Stomach (tissue), 19 donors: Measurements from ENCODE around the gene BEND4. TPM values are rescaled to one million over a fixed set of nuclear protein-coding genes. Genes with fewer than 3 reads are reported as not detected.
A peak's percentile ranks its signal among the peaks of the same experiment; 100 is the strongest.

Experiments
- DNase-seq, 2 donors: peaks; one replicate each; pipeline versions ENCODE4 v3.0.0 to v3.0.0-alpha.2; 2013 to 2019
- H3K27ac ChIP-seq, 5 donors: fragments of 200-600 bp in 4 of 5; sonication (generic) in 4 of 5; one replicate each; pipeline ENCODE4 v1.5.1; 2013 to 2019; ENCODE audit warnings: mild to moderate bottlenecking in 1 of 5, moderate library complexity in 1 of 5
- H3K27me3 ChIP-seq, 3 donors: fragments of 200-600 bp; sonication (generic); one replicate each; pipeline ENCODE4 v1.5.1; 2017 to 2019; ENCODE audit warnings: mixed run types in 1 of 3
- H3K36me3 ChIP-seq, 4 donors: fragments of 200-600 bp; sonication (generic); 1 replicate in 3 of 4; 2 replicates in 1 of 4; pipeline ENCODE4 v1.5.1; 2016 to 2019
- H3K4me1 ChIP-seq, 4 donors: fragments of 200-600 bp; sonication (generic); one replicate each; pipeline ENCODE4 v1.5.1; 2016 to 2019
- H3K4me3 ChIP-seq, 4 donors: fragments of 200-600 bp; sonication (generic) in 3 of 4; one replicate each; pipeline ENCODE4 v1.5.1; 2016 to 2019; ENCODE audit warnings: mild to moderate bottlenecking in 1 of 4
- H3K9me3 ChIP-seq, 4 donors: fragments of 200-600 bp; sonication (generic); one replicate each; pipeline ENCODE4 v1.5.1; 2016 to 2019
- EP300 ChIP-seq: sonication (generic); formaldehyde crosslinking; IDR thresholded peaks from one replicate; pipeline ENCODE4 v1.6.1; 2017; ENCODE audit warnings: antibody characterized with exemption
- POLR2A ChIP-seq, 4 donors: fragments of 450-650 bp; IDR thresholded peaks; one replicate each; pipeline ENCODE4 v1.6.1; 2016; ENCODE audit warnings: antibody characterized with exemption in 4 of 4, control low read depth in 2 of 4, mild to moderate bottlenecking in 1 of 4, moderate library complexity in 1 of 4
- POLR2AphosphoS5 ChIP-seq, 3 donors: sonication (generic); formaldehyde crosslinking; IDR thresholded peaks; one replicate each; pipeline ENCODE4 v1.6.1; 2016; ENCODE audit warnings: antibody characterized with exemption in 3 of 3
- WGBS, 5 donors: extraction: QIAGEN DNeasy Blood & Tissue Kit in 3 of 5; methylation state at CpG; one replicate each; pipeline versions ENCODE4 v1.1.5 to v1.1.7; 2013 to 2018; 5-methylcytosine and 5-hydroxymethylcytosine counted together
- intact Hi-C: fragments of 100-400 bp; cut with DNase I; formaldehyde crosslinking; loops from one replicate; pipeline ENCODE4 v1.15.1; 2023; ENCODE audit warnings: low total_unique reads
- long read RNA-seq, 10 donors: transcript quantifications; one replicate each; lab custom pipeline, GENCODE V29; 2026
- polyA plus RNA-seq, 3 donors: library from polyadenylated mRNA; stranded (reverse); fragments of 200-250 nt; gene quantifications; one replicate each; pipeline ENCODE4 v1.2.3, GENCODE V29; 2013
- total RNA-seq, 5 donors: library from RNA; depleted of rRNA; stranded (reverse); fragments of >200 nt; gene quantifications; one replicate each; pipeline versions ENCODE4 v1.1.0 to v1.2.3, GENCODE V29; 2014 to 2016
- TF ChIP-seq, protein P1 (sequence below), 7 experiments: fragments of 450-650 bp in 4 of 7; fragments of 200-600 bp in 3 of 7; sonication (generic) in 3 of 7; IDR thresholded peaks; one replicate each; pipeline ENCODE4 v1.5.1; 2016 to 2019; ENCODE audit warnings: antibody characterized with exemption in 7 of 7, control low read depth in 2 of 7, mild to moderate bottlenecking in 1 of 7
- donor health status: healthy with polysubstance abuse.
- donor health status: Bipolar disorder and iron deficiency.
- donor health status: healthy.

BEND4 gene
- total RNA-seq (under 1 TPM in 2 of 5 donors, not detected in 3; 0.43 to 0.73 TPM), polyA plus RNA-seq (under 1 TPM; 0.05 to 0.31 (median 0.12) TPM)
- long read RNA-seq, donor 1 = 0 reads
- long read RNA-seq, donor 2 = 0 reads
- long read RNA-seq, donor 3 = 0 reads
- long read RNA-seq, donor 4 = 0 reads
- long read RNA-seq, donor 5 = 0 reads
- long read RNA-seq, donor 6 = 0 reads
- long read RNA-seq, donor 7 = 0 reads
- long read RNA-seq, donor 8 = 0 reads
- long read RNA-seq, donor 9 = 0 reads
- long read RNA-seq, donor 10 = 0 reads

DNA sequence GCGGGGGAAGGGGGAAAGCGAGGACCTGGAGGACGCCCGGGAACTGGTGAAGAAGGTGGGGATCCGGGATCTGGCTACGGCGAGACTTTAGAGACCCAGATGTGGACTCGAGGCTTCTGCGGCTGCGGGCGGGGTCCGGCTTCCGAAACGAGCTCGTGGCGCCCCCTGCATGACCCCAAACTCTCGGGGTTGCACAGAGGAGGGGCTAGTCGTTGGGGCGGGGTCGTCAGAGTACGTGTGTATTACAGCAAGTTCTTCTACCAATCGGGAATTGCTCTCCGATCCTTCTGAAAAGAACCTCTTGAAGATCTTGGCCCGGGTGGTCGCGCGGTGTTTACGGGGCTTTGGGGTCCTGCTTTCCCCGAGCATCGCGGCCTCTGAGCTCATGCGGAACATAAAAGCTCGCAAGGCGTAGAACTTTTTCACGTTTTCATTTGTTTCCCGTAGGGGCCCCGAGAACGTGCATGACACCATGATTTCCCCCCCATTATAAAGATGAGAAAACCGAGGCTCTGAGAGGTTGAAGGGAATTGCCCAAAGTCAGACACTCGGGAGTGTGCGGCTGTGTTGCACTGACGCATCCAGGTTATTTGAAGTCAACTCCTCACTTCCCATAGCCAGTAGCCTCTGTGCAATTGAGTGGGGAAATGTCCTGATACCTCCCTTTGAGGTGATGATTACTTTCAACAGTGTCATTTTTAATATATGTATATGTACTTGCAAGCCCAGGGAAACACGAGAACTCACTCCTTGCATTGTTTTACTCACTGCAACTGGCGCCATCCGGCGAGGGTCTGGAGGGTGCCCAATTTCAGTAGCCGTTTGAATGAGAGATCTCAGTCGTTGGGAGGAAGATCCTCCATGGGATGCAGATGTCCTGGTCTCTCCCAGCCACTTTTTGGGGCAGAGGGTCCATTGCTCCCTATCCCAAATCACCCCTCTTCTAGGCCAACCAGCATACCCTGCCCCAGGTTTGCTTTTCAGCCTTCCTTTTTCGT is at the start of gene BEND4:
BEND4 (minus strand) TSS at position 149 of the 998 bp plus-strand sequence. CDS start 512 bp downstream, outside the sequence.
- Histone ChIP-seq H3K27ac (no peak within 1 kb of the TSS), H3K9me3 (no peaks in the 10 kb centered on the region), H3K36me3 (no peaks in the 10 kb centered on the region), H3K27me3 (peaks cover 24 to 75% (median 42%) of the 10 kb centered on the region in 3 donors), H3K4me1 (peaks cover 16 to 26% (median 25%) of the 10 kb centered on the region in 4 donors), H3K4me3 (peak within 1 kb of the TSS; percentile 43 to 63 (median 52))
- WGBS, 5 donors = 12 to 17% (median 14%) methylated on average over 25 to 49 of the region's 49 CpGs
- intact Hi-C loops = no loop called here
- DNase-seq = peak in 1 of 2 donors; percentile 65
- TF ChIP-seq POLR2A (IDR thresholded peaks at IDR 0.05) = no peak
- TF ChIP-seq, protein P1, sequence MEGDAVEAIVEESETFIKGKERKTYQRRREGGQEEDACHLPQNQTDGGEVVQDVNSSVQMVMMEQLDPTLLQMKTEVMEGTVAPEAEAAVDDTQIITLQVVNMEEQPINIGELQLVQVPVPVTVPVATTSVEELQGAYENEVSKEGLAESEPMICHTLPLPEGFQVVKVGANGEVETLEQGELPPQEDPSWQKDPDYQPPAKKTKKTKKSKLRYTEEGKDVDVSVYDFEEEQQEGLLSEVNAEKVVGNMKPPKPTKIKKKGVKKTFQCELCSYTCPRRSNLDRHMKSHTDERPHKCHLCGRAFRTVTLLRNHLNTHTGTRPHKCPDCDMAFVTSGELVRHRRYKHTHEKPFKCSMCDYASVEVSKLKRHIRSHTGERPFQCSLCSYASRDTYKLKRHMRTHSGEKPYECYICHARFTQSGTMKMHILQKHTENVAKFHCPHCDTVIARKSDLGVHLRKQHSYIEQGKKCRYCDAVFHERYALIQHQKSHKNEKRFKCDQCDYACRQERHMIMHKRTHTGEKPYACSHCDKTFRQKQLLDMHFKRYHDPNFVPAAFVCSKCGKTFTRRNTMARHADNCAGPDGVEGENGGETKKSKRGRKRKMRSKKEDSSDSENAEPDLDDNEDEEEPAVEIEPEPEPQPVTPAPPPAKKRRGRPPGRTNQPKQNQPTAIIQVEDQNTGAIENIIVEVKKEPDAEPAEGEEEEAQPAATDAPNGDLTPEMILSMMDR (IDR thresholded peaks at IDR 0.05) = no peak
- TF ChIP-seq POLR2AphosphoS5 (IDR thresholded peaks at IDR 0.05) = no peak
- TF ChIP-seq EP300 = no peak

DNA sequence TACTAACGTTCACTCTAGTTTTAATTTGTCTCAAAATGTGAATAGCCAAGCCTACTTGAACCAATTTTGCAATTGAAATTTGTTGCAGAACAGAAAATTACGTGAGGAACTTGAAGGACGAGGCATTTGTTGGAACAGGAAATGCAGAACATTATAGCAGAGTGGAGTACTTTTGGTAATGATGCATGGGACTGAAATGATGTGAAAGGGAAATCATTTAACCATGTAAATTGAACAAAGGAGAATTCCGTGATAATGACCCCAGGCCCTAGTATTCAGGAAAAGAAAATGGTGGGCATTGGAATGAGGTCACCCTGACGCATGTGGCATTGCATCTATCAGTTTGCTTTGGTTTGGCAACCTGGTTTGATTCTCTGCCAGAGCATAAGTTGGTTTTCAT is 44.9 kb upstream of the BEND4 start:
- H3K27ac ChIP-seq = no peak overlapping the region
- DNase-seq = no peak
- H3K9me3 ChIP-seq = no peaks in the 10 kb centered on the region
- TF ChIP-seq POLR2A (IDR thresholded peaks at IDR 0.05) = no peak
- no peak for TF ChIP-seq EP300
- TF ChIP-seq, protein P1 (IDR thresholded peaks at IDR 0.05) = no peak
- TF ChIP-seq POLR2AphosphoS5 (IDR thresholded peaks at IDR 0.05) = no peak
- no peaks in the 10 kb centered on the region for H3K36me3 ChIP-seq
- H3K27me3 ChIP-seq = no peaks in the 10 kb centered on the region
- intact Hi-C loops = no loop called here
- no peaks in the 10 kb centered on the region for H3K4me1 ChIP-seq
- H3K4me3 ChIP-seq = no peak overlapping the region
- 65 to 80% (median 78%) methylated on average over 5 of the region's 5 CpGs for WGBS, 5 donors

DNA sequence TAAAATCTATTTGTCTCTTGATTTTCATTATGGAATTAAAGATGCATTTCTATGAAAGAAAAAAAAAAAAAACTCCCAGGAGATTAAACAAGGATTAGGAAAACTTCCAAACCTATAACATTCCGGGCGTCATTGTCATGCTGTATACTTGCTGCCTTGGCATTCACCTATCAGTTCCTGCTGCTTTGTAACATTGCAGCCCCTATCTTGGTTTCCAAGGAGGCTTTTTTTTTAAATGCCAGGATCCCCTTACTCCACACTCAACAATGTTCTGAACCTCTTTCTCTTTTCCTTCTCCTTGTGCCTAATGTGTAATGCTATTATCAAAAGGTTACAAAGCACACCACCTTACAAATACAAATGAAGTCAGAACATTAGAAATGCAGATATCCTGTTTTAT is 20.5 kb upstream of the BEND4 start:
- WGBS, 5 donors = 36 to 47% (median 44%) methylated on average over 2 of the region's 2 CpGs
- intact Hi-C loops = no loop called here

More for the DNA sequence above, 20.5 kb upstream of the BEND4 start:
- Histone ChIP-seq H3K4me3 (no peak overlapping the region), H3K36me3 (no peaks in the 10 kb centered on the region), H3K9me3 (no peaks in the 10 kb centered on the region), H3K27me3 (no peaks in the 10 kb centered on the region), H3K27ac (no peak overlapping the region), H3K4me1 (no peaks in the 10 kb centered on the region)
- no peak for DNase-seq
- TF ChIP-seq EP300 = no peak
- no peak for TF ChIP-seq POLR2A (IDR thresholded peaks at IDR 0.05)
- TF ChIP-seq, protein P1 (IDR thresholded peaks at IDR 0.05) = no peak
- TF ChIP-seq POLR2AphosphoS5 (IDR thresholded peaks at IDR 0.05) = no peak
